GM21423 (cell line): Measurements from ENCODE around the gene HOXA5.

Source experiments
- ATAC-seq: cut with Tn5 transposase; IDR thresholded peaks from one replicate; pipeline ENCODE4 v1.9.1; 2021; ENCODE audit warnings: mild to moderate bottlenecking, moderate library complexity; ENCODE audit not compliant: unreplicated experiment

The HOXA5 gene

DNA sequence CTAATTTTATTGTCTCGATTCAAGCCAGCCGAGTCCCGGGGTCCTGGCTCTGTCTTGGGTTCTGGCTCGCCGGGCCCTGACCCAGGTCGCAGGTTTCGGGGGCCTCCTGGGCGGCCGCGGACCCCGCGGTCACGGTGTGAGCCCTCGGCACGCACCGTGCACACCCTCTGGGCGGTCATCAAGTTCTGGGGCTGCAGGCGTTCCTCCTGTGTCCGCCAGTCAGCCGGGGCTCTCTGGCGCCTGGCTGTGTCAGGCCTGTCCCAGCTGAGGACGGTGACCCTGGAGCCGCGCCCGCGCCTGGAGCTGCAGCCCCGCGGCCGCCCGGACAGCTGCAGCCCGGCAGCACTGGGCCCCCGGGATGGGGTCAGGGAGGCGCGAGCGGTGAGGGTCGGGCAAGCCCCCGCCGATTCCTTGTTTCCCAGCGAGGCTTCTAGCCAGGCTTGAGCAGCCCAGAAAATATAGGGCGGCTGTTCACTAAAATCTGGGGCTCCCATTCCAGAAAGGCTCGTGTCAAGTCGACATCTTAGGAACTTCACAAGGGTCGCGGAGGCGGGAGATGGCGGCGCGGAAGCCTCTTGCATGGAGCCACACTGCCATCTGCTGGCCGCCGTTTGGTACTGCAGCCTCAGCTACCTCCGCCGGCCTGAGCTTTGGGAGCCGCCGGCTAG, 17.2 kb upstream of the HOXA5 start:
- ATAC-seq: no peak

DNA sequence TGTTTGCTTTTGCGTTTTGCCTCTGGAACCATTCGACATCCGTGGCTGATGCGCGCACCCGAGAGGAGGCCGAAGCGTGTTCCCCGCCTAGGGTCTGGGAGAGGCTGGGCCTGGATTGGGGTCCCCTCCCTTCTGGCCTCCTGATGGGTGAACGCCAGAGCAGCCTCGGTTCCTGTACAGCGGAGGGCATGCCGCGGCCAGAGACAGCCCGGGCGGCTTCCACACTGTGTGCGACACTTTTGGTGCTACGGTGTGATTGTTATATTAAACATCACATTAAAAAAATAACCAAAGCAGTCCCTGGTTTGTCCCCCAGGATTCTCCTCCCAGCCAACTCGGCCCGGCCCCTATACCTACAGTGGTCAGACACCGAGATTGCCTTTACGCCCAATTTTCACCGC, 16.7 kb upstream of the HOXA5 start:
- ATAC-seq: no peak

DNA sequence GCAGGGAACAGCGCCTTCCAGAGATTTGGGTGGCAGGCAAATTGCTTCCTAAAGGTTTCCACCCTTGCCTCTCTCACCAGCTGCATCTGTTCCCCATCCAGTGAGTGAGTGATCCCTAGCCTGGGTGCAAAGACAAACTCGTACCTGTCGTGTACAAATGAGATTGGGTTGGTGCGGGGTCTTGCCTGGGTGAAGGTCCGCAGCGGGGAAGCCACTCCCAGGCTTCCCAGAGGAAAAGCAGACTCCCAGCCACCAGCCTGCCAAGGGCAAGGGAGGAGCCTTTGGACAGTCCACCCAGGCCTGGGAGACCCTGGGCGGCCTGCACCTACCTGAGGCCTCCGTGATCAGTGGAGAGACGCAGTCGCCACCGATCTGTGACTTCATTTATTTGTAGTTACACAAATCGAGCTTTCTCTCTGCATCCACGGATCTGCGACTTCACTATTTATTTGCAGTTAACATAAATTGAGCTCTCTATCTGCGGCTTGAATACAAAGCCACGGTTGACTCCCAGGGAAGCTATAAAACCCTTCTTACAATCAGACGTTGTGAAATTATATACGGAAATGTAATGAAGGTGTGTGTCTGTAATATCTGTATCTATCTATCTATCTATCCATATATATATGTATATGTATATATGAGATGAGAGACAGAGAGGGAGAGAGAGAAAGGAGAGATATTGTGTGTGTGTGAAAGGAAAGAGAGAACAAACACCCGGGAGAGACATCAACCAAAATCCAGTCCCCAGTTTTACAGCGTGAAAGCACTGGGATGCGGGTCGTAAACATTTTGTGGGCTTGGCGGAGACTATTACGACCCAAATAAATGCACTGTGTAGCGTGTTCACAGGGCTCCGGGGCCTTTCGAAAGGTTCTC, 16.0 kb upstream of the HOXA5 start:
- ATAC-seq: no peak

DNA sequence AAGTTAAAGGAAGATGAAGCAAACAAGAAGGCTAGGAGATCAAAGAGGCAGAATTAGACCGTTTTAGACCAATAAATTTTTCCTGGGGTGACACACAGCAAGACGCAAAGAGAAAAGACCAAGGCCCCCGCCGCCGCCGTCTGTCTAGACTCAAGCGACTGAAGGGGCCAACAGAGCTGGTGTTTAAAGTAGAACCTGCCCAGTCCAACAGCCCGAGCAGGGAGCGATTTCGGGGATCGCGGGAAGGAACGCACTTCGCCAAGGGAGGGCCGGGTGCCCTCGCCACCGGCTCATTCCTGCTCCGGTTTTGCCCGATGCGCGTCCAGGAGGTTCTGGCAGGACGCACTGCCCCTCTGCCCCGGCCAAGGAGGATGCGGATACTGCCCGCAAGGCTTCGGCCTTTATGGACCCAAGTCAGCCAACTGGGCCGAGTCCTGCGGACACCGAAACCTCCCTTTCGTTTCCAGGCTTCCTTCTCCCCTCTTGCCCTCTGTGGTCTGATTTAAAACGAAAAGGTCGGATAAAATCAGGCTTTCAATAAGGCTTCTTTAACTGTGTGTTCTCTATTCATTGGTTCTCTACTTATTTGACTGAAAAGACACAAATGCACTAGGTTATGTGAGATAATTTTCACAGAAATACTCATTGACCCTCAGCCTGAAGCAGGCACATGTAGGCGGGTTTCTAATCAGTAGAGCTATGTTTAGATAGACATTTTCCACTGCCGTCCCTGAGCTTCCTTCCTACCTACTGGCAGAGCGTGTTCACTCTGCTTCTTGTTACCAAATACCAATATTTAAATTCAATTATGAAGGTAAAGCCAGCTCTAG, 15.2 kb upstream of the HOXA5 start:
- ATAC-seq: no peak

DNA sequence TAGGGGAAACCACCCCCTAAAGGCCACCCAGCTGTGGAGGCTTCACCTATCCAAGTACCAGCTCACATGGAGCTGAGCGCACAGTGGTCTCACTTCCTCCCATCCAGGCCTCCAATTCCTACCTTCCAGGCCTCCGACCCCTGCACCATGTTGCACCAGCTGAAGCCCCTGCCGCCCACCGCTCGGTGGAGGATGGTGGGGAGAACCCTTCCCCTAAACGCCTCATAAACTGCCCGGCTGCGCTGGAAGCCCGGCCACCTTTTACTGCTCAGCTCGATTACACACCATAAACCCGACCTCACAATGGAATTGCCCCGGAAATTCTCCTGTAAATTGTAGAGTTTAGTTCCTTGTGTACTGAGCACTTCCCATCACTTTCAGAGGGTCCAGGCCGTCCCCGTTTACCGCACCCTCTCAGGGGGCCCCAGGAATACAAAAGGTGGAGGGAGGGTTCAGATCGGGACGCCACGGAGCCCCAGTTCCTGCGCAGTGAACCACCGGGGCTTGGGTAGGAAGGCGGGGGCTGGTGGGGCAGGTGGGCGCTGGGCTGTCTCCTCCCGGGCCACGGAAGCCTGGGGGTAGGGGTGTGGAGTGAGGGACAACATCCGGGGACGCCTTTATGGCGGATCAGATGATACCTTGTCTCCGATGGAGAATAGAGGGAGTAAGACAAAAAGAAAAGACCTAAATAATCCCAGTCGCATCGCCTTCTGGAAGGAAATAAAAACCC, 14.4 kb upstream of the HOXA5 start:
- ATAC-seq: no peak

DNA sequence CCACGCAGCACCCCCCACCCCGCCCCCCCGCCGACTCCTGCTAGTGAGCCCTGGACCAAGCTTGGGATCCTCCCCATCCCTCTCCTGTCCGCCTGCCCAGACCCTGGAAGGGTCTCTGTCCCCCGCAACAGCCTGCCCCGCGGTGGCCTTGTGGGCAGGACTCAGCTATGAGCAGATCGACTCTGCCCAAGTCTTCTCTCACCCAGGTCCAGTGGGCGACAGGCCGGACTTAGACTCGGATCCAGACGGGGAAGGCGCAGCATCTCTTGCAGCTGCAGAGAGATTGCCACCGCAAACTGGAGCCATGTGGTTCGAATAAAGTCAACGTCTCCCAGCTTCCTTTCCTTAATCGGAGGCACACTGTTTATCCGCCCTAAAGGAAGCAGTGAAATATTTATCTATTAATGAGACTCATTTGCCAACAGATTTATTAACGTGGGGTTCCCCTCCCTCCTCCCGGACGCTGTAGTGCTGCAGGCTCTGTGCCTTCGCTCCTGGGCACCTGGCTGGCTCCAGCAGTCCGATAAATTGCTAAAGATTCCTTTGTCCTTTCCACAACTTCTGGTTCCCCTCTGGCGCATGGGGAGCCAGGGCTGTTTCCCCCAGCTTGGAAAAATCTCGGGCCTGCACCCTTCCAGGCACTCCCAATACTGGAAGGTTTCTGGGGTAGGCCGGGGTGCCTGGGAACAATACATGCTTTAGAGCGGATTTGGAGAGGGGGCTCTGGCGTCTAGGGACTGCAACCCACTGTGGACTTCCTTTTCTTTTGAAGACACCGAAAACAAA, 13.6 kb upstream of the HOXA5 start:
- no peak for ATAC-seq

DNA sequence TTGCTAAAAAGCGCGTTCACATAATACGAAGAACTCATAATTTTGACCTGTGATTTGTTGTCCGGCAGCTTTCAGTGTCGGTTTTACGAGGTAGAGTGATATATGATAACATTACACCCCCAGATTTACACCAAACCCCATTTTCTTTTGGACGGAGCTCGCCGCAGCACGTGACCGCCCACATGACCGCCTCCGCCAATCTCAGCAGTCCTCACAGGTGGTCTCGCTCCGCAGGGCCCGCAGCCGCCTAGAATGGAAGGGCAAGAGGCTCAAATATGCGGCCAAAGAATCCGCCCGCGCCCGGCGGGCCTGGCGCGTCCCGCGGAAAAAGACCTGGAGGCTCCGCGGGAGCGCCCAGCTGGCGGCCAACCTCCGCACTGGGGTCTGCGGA, 13.0 kb upstream of the HOXA5 start, which contains the start of gene HOXA7:
HOXA7 (minus strand) TSS at position 168 of the 391 bp plus-strand sequence; CDS start at position 38, 130 bp downstream.
- ATAC-seq: no peak

DNA sequence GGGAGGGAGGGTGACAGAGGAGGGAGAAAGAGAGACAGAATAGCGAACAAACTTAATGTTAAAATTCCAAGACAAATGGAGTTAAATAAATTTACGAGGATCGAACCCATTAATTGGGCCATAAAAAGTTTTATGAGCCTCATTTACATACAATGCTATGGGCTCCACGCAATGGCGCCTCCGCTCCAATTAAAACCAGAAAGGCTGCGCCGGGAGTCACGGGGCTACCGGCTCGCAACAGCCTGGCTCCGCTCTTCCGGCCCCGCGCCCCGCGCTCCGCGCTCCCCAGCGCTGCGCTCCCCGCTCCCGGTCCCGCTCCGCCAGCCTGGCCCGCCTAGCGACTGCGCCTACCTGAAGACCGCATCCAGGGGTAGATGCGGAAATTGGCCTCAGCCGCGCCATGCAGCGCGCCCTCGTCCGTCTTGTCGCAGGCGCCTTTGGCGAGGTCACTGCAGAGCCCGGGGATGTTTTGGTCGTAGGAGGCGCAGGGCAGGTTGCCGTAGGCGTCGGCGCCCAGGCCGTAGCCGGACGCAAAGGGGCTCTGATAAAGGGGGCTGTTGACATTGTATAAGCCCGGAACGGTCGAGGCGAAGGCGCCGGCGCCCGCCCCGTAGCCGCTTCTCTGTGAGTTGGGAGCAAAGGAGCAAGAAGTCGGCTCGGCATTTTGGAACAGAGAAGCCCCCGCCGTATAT, 12.5 kb upstream of the HOXA5 start:
- no peak for ATAC-seq

DNA sequence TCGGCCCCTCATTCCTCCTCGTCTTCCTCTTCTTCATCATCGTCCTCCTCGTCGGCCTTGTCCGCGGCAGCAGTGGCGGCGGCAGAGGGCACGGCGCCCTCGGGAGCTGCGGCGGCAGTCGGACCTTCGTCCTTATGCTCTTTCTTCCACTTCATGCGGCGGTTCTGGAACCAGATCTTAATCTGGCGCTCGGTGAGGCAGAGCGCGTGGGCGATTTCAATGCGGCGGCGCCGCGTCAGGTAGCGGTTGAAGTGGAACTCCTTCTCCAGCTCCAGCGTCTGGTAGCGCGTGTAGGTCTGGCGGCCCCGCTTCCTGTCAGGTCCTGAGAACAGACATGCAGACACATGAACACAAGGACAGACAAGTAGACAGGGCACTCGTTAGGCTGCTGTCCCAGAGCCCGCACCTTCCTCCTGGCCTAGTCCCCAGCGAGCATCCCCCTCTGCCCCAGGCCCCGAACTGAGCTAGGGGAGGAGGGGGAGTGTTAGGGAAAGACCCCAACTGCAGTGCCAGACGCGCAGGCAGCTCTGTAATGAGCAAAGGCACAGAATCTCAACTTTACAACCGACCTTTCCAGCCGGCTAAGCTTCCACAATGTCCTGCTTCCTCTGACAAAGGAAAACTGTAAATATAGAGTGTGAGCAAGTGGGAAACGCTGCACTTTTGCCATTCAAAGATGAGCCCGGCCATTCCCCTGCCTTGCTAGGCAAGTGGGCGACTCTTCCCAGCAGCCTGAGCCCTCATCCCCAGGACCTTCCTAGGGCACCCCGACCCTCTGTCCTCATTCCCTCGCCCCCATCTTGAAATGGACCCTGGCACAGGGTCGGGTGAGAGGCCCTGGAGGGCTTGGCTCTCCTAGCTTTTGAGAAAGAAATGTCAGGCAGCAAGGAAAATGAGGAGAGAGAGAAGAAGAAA, 11.7 kb upstream of the HOXA5 start:
- no peak for ATAC-seq

DNA sequence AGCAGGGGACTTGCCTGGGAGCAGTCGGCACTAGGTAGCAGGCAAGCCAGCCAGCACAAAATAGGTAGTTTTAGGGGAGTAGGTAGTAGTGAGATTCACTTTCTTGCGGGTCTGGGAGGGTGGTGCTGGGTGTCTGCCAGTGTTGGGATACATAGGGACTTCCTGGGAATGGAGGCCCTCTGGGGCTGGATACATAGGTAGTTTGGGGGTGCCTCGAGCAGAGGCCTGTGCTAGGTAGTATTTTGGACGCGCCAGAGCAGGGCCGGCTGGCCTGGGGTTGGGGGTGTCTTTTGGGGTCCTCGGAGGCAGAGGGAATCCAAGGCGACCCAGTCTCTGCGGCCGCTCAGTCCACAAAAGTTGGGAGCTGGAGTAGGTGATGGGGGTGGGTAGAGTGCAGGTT, 10.9 kb upstream of the HOXA5 start:
- no peak for ATAC-seq

DNA sequence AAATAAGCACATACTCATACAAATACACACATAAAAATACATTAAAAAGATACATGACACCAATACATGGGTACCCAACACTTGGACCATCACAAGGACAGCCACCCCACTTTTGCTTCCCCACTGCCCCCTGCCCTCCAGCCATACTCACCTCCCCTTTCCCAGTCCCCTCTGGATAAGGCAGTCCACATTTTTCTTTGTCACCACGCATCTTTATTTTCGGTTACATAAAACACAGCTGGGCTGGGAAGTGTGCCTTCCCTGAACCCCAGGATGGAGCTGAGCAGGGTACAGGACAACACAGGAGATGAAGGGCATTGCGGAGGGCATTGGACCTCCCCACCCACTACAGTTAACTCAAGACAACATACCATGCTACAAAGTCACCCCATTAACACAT, 10.0 kb upstream of the HOXA5 start:
- no peak for ATAC-seq

DNA sequence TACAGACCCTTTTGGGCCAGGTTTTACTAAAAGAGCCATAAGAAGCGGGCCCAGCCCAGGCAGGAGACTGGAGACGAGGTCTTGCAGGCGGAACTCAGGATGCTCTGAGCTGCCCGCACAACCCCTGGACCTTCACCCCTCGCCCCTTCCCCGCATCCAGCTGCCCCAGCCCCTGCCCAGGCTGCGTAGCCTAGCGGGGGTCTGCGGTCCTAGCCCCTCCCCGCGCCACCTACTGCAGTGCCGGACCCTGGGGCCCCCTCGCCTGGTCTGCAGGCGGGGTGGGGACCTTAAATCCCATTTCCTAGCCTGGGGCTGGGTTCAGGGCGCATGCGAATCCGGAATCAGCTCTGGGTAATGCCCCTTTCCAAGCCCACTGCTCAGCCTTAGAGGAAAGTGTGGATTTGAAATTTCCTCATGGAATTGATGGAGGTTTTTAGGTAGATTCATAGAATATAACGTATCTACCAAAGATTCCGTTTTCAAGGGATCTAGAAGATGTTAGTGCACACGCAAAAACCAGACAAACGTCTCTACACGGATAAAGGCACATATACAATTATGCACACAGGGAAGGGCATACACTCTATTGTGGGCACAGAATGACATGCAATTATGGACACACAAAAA, 9.4 kb upstream of the HOXA5 start:
- no peak for ATAC-seq

DNA sequence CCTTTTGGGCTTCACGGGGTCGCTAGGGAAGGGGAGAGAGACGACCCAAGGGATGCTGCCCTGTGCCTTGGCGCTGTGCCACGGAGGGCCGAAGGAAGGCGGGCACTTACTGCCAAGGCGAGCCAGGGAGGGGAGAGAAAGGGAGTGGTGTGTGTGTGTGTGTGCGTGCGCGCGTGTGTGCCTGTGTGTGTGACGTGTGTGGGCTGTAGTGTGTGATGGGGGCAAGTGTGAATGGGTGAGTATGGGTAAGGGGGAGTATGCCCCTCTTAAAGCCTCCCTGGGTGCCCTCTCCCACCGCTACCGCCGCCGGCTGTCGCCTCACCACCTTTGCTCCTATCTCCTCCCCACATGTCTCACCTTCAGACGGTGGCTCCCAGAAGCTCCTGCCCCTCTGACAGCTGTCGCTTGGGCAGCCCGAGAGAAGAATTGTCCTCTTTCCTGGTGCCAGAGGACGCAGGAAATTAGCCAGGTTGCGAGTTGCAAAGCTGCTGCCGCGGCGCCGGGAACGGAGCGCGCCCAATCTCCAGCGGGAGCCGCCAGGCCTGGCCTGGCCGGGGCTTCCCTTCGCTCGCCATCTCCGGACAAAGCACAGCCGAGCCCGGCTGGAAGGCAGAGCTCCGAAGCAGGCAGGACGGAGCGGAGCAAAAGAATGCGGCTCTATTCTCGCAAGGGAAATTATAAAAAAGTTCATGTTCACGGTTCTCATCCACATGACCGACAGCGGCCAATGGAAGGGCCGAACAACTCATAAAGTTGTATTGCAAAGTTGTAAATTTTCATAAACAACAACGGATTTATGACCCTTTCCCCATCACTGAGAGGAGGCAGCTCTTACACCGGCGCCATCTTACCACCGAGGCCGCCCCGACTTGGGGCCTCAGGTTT, 8.7 kb upstream of the HOXA5 start, which contains the start of gene HOXA3:
HOXA3 (minus strand) TSS at position 653 of the 885 bp plus-strand sequence. CDS start 41,943 bp downstream, outside the sequence.
- ATAC-seq: no peak

DNA sequence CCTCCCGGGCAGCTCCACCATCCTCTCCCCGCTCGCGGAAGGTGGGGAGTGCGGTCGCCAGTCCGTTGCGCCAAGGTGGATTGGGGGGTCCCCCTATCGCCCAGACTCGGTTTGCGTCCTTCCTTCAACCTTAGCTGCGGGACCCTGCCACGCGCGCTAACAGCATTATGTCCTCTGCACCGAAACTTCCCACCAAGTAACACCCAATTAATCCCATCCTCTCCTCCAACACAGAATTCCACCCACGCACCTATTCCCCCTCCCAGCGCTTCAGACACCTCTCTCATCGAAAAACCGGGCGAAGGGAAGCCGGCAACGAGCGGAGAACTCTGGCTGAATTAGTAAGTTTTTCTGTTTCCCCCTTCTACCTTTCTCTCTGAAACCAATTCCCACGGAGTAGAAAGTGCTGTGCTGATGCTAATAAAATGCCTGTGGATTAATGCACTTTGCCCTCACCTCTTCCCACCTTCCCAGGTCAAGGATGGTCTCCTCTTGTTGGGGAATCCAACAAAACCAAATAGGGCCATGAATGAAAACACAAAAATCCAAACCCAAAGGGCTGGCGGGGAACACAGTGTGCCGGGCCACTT, 8.0 kb upstream of the HOXA5 start:
- ATAC-seq: no peak

DNA sequence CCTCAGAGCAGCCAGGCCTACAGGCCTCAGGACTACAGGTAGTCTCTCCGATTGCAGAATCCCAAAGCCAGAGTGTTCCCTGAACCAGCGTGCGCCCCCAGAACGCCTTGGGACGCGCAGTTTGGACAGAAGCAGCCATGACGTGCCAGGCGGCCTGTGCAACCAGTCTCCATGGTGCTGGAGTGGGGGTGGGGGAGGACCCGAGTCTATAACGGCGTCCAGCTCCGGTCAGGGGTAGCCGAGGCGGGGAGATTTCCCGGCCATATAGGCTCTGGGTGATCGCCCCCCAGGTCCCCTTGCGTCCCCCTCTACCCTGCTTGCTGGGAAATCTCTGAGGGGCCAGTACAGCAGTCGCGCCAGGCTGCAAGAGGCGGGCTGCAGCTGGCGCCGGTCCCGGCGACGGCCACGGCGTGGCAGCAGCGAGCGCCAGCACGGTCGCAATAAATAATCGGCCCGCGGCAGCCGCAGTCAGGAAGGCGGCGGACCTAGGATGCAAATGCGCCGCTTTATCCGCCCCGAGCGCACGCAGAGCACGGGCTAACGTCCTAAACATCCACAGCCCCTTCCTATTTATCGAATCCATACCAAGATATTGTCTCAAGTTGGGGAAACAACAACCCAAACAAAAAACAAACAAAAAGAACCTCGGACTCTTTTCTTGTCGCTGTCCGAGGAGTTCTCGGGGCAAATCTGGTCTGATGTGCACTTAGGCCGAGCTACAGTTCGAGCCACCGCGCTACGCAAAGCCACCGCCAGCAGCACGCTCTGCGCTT, 7.3 kb upstream of the HOXA5 start:
- peak; percentile 83 for ATAC-seq
